GM19240 (cell line): ENCODE data around the gene RHPN2.
"Not testable (repeated sequence)": the region's sequence is repeated elsewhere in the genome, so short reads cannot be mapped to it uniquely, and the experiment has no call there.

Source experiments
- DNase-seq: peaks from one replicate; pipeline ENCODE4 v3.0.0; 2011; ENCODE audit warnings: low spot score; ENCODE audit not compliant: insufficient read length

Gene RHPN2

DNA sequence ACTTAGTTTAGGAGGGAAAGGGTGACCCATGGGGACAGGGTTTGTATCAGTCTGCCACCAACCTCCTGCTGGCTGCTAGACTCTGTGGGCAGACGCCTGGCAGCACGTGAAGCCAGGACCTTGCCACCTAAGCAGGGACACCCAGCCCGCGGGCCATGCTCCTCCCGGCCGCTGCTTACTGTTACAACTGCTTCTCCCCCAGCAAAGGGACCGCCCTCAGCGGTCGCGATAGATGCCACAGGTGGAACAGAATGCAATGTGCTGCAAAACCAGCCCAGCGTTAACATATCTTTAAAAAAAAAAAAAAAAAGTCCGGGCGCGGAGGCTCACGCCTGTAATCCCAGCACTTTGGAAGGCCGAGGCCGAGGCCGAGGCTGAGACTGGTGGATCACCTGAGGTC is 1.9 kb upstream of the RHPN2 start:
- DNase-seq: no peak

DNA sequence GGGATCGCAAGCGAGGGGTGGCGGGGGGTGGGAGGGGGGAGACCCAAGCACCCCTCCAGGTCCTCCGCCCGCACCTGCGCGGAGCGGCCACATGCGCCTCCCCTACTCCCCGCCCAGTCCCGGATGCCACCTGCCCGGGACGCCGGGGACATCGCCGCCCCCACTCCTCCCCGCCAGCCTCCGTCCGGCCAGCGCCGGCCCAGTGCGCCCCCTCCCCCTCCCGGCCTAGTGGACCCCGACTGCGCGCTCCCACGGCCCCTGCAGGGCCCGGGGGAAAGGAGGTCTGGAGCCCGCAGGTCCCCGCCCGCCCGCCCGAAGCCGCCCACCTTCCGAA is 263 bp downstream of the RHPN2 start:
- no peak for DNase-seq

DNA sequence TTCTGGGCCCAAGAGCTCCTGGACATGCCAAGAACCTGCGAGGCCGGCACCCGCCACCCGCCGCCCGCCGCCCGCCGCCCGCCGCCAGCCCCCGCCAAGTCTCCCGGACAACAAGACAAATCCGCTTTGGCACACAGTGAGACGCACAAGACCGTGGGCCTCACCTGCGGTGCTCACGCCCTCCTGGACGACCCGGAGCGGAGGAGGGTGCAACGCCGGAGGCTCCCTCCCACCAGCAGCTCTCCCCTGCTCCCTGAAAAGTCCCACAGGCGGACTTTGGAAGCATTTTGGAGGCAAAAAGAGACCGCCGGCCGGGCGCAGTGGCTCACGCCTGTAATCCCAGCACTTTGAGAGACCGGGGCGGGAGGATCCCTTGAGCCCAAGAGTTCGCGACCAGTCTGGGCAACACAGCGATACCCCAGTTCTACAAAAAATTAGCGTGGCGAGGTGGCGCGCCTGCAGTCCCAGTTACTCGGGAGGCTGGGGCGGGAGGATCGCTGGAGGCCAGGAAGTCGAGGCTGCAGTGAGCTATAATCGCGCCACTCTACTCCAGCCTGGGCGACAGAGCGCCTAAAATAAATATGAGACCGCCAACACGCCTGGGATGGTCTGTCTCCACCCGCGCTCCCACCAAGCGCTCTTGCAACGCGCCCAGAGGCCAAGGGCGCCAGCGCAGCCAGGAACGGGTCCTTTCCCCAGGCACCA is 783 bp downstream of the RHPN2 start:
- DNase-seq: no peak

DNA sequence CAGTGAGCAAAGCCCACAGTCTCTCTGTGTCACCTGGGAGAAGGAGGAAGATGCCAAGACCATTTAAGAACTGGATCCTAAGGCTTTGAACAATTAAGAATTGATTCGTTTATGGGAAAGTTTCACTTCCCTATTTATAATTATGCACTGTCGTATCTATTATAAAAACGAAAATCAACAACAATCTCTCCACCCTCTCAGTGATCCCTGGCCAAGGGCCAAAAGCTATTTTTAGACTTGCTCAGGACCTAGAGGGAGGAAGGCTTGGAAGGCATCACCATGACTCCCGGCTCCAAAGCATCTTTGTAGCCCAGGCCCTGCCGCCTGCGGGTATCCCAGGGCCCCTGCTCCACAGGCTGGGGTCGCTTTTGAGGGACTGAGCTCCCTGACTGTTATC is 1.3 kb downstream of the RHPN2 start:
- no peak for DNase-seq

DNA sequence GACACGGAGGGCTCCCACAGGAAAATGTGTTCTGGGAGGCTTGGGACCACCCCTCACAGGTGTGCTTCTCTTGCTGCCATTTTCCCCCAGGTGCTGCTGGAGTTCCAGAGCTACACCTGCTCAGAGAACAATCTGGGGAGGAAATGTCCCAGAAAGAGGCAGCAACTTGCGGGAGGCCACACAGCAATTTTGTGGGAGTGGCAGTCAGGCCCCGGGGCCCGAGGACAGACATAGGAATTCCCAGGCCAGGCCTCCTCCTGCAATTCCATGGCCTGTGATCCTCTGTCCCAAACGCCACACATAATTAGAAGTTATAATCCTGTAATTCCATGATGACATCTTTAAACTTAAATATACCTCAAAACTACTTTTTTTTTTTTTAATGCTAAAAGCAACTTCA is 1.8 kb downstream of the RHPN2 start:
- DNase-seq: no peak

DNA sequence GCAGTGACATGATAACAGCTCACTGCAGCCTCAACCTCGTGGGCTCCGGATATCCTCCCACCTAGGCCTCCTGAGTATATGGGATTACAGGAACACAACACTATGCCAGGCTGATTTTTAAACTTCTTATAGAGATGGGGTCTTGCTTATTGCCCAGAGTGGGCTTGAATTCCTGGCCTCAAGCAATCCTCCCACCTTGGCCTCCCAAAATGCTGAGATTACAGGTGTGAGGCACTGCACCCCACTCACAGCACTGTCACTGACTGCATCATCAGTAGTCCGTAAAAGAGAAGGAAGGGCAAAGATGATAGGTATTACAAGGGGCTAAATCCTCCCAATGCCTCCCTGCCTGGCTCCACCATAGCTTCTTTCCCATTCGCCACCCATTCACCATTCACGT is 4.1 kb downstream of the RHPN2 start:
- no peak for DNase-seq

DNA sequence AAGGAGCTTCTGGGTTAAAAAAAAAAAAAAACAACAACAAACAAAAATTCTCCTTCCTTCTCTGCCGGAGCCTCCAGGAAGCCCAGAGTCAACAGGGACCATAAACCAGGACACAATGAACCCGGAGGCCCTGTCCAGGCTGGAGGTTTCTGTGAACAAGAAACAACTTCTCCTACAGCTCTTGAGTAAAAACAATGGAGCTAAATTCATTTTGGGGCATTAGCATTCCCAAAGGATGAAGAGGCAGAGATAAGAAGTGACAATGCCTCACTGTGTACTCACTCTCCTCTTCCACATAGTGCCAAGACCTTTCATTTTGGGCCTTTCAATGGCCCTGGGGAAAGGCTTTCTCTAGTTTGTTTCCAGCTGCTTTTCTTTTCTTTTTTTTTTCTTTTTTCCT is 9.0 kb downstream of the RHPN2 start:
- no peak for DNase-seq

DNA sequence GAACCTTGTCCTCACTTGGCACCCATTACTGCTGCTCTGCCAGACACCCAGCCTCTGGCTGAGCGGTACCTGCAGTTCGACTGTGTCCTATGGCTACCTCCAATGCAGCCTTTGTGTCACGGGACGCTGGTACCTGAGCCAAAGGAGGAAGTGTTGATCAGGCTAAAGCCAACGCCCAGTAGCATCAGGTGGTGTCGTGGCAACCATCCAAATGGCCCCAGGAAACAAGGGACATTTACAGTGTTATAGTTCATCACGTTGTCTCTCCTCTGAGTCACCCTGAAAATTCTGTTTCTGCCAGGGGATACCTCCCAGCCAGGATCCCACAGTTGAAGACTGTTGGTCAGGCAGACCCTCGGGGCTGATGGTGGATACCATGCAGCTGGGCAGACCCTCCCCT is 10.1 kb downstream of the RHPN2 start:
- no peak for DNase-seq

DNA sequence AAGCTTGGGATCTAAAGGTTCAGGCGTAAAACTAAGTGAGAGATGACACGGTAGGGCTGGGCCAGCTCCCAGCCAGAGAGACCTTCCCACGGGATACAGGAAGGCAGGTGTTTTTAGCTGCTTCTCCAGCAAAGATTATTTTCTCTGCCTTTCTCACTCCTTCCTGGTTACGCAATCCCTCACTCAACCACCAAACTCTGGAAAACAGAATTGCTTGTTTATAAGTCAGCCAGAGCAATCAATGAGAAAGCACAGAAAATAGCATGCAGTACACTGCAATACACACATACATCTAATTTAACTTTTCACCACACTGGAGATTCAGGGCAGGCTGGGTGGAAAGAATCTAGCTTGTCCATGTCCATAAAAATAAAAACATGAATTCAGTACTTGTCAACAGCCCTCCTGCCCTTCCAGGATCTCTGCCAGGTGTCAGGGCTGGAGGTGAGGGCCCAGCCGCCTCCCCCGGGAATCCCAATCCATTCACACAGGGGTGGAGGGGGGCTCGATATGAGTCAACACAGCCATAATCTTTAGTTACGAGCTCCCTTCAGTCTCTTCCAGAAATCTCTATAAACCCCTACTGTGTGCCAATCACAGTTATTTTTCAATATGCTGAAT is 12.2 kb downstream of the RHPN2 start:
- no peak for DNase-seq

DNA sequence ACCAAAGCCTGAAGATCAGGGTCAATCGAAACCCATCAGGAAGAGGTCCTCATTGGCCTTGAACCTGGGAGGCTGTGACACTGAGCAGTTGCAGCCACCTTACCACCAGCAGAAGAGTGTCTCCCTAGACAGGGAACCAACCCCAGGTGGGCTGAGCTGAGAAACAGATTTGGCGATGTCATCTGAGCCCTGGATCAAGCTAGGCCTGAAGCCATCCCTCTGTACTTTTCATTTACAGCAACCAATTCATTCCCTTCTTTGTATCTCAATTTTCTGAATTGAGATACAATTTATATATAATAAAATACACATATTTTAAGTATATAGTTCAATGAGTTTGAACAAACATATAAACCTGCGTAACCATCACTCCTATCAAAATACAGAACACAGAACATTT is 14.6 kb downstream of the RHPN2 start:
- no peak for DNase-seq

DNA sequence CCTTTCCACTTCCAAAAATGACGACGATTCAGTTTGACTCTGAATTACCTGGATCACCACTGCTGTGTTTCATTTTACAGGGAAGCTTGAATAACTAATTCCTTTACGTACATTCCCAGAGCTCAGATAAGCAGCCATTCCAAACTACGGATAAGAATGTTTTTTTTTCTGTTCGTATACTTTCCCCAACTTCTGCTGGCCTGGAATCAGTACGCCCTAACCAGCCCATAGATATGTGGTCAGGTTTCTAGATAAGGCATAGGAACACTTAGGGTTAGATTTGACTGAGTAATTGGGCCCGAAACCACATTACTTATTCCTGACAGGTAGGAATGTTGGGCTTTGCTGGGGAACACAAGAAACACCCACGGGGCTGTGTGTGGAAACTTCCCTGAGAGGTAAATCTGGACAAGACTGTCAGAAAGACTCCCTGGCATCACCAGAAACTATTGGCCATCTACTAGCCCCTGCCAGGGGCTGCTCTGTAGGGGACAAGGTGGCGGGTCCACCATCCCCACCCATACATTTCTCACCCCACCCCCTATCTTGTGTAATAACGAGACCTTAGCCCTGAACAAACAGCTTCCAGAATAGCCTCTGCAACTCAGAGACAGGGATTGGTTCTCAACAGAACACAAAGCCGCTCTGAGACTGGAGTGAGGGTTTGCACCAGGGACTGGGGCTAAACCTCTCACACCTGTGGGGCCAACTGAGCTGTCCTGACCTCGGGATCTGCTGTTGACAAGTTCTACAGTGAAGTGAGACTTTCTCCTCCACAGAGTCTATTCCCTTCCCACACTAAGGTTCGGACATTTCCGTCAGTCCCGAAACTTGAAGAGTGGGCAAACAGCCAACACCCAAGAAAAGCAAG is 15.6 kb downstream of the RHPN2 start:
- no peak for DNase-seq

DNA sequence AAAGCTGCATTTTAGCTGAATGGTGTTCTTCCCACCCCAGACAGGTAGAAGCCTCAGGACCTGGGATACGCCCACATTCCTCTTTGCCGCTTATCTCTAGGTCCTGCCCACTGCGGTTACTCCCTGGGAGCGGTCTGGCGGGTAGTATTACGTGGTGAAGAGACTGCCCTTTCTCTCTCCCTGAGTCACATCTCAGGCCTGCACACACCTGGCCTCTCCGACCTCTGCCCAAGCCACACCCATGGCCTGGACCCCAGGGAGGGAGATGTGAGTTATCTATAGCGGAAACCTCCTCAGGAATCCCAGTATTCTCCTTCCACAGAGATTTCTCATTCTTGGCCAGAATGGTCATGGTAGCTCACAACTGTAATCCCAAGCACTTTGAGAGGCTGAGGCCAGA is 17.3 kb downstream of the RHPN2 start:
- no peak for DNase-seq

DNA sequence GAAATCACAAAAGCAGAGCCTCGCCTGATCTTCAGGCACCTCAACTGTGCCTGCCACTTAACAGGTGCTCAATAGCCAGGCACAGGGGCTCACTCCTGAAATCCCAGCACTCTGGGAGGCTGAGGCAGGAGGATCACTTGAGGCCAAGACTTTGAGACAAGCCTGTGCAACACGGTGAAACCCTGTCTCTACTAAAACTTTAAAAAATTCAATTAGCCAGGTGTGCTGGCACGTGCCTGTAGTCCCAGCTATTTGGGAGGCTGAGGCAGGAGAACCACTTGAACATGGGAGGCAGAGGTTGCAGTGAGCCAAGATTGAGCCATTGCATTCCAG is 22.9 kb downstream of the RHPN2 start:
- not testable (repeated sequence) for DNase-seq

DNA sequence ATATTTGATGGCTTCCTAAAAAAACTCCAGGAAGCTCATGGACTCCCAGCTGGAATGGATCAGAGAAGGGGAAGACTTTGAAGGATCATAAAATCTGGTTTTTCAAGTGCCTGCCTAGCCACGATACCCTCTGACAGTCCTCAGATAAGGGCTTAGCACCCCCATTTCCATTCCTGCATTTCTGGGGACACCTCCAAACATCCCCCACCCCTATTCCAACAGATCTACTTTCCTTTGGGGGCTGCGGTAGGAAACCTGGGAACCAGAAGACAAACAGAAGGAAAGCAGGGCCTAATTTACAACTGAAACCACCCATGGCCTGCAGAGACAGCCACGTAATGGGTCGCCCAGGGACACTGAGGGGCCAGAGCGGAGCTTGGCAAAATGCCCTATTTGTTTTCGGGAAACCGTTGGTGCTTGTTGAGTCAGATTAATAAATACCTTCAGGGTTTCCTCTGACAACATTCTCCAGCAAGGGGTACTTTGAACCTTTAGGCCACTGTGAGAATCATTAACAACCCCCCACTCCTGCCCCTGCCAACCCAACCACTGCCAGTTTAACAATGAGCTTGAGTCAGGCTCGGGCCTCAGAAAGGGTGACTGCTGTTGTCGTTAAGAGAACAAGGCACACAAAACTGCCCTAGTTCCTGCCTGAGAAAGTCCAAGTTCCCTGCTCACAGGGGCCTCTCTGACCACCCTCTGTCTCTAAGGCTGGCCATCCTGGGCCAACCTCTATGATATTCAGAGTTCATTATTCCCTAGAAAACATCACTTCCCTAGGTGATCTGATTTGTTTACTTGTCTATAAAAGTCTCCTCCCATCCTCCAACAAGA is 23.5 kb downstream of the RHPN2 start:
- no peak for DNase-seq

DNA sequence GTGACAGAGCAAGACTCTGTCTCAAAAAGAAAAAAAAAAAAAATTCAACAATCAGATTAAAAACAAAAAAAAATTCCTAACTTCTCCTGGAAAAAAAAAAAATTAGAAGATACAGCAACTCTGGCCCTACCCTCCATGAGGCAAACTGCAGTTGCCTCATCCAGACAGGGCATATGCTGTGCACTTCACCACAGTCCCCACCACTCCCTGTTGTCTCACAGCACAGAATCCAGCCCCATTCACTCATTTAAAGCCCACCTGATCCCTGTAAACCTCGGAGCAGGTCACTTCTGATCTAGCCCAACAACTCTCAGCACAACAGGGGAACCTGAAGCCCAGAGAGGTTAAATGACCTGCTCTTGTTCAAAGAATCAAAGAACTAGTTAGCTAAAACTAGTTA is 24.9 kb downstream of the RHPN2 start:
- DNase-seq: no peak

DNA sequence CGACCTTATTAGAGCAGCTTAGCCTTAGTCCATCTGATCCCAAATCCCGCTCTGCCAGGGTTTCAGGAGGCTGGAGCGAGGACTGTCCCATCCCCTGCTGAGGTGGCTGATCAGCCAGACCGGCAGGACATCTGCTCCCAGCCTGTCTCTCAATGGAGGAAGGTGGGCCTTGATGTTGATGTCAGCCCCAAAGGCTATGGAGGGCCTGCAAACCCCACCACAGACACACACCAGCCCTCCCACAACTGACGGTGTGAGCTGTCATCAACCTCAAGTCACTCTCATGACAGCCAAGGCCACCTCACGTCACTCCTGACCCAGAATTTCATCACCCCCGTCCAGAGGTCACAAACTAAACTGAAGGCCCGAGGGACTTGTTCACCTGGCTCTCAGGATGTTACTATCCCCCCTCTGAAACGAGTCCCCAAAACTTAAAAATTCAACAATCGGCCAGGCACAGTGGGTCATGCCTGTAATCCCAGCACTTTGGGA is 25.5 kb downstream of the RHPN2 start:
- DNase-seq: no peak

DNA sequence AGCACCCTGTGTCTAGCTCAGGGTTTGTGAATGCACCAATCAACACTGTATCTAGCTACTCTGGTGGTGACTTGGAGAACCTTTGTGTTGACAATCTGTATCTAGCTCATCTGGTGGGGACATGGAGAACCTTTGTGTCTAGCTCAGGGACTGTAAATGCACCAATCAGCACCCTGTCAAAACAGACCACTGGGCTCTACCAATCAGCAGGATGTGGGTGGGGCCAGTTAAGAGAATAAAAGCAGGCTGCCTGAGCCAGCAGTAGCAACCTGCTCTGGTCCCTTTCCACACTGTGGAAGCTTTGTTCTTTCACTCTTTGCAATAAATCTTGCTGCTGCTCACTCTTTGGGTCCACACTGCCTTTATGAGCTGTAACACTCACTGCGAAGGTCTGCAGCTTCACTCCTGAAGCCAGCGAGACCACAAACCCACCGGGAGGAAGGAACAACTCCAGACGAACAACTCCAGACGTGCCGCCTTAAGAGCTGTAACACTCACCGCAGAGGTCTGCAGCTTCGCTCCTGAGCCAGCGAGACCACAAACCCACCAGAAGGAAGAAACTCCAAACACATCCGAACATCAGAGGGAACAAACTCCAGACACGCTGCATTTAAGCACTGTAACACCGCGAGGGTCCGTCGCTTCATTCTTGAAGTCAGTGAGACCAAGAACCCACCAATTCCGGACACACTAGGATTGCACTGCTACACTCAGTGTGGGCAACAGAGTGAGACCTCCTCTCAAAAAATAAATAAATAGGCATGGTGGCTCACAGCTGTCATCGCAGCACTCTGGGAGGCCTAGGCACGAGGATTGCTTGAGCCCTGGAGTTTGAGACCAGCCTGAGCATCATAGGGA is 27.3 kb downstream of the RHPN2 start:
- DNase-seq: not testable (repeated sequence)

DNA sequence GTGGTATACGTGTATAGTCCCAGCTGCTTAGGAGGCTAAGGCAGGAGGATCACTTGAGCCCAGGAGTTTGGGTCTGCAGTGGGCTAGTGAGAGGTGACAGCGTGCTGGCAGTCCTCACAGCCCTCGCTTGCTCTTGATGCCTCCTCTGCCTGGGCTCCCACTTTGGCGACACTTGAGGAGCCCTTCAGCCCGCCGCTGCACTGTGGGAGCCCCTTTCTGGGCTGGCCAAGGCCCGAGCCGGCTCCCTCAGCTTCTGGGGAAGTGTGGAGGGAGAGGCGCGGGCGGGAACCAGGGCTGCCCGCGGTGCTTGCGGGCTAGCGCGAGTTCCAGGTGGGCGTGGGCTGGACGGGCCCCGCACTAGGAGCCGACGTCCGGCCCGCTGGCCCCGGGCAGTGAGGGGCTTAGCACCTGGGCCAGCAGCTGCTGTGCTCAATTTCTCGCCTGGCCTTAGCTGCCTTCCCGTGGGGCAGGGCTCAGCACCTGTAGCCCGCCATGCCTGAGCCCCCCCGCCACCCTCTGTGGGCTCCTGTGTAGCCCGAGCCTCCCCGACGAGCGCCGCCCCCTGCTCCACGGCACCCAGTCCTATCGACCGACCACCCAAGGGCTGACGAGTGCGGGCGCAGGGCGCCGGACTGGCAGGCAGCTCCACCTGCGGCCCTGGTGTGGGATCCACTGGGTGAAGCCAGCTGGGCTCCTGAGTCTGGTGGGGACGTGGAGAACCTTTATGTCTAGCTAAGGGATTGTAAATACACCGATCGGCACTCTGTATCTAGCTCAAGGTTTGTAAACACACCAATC is 28.1 kb downstream of the RHPN2 start:
- not testable (repeated sequence) for DNase-seq

DNA sequence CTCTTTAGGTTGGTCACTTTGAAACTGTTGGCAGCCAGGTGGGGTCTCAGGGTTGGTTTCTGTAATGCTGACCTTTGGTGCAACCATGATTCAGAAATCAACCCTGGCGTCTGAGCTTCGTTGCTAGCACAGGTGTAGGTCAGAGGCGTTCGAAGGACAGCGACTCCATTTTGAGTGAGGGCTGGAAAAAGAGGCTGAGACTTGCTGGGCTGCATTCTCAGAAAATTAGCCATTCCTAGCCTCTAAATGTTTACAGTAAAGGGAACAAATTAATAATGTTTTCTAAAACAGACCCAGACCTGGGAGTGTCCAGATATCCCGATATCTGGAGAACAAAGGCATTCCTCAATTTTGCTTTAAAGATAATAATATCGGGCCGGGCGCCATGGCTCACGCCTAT is 29.2 kb downstream of the RHPN2 start:
- no peak for DNase-seq

DNA sequence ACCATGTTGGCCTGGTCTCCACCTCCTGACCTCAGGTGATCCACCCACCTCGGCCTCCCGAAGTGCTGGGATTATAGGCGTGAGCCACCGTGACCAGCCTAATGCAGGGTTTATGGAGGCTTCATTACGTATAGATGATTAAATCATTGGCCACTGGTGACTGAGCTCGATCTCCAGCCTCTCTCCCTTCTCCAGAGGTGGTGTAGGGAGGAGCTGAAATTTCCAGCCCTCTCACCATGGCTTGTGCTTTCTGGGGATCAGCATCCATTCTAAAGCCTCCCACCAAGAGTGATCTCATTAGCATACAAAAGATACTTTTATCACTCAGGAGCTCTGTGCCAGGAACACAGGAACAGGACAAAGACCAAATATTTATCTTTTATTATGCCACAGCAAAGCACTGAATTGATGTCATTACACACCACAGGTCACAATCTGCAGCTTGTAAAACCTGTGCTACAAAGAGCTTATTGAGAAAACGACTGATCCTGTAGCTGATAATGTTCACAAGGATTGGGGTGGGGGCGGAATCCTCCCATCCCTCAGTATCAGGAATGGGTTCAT is 32.4 kb downstream of the RHPN2 start:
- DNase-seq: no peak
